Esophagus muscularis mucosa (tissue), 4 donors: ENCODE data around the gene ST6GALNAC6. TPM values are rescaled to one million over a fixed set of nuclear protein-coding genes. Genes with fewer than 3 reads are reported as not detected.

Experiments used
- DNase-seq: peaks from one replicate; pipeline ENCODE4 v3.0.0-alpha.2; 2017; ENCODE audit errors: extremely low spot score
- H3K27ac ChIP-seq, 4 donors: fragments of 200-600 bp; sonication (generic); replicated peaks in 1 of 4; 1 replicate in 3 of 4; 2 replicates in 1 of 4; pipeline ENCODE4 v1.5.1; 2016 to 2019; ENCODE audit warnings: mild to moderate bottlenecking in 1 of 4
- H3K27me3 ChIP-seq, 4 donors: fragments of 200-600 bp; sonication (generic); one replicate each; pipeline versions ENCODE4 v1.5.1 to v1.6.0; 2016 to 2019
- H3K36me3 ChIP-seq, 4 donors: fragments of 200-600 bp; sonication (generic); one replicate each; pipeline ENCODE4 v1.5.1; 2016 to 2019
- H3K4me1 ChIP-seq, 4 donors: fragments of 200-600 bp; sonication (generic); one replicate each; pipeline ENCODE4 v1.5.1; 2016 to 2019
- H3K4me3 ChIP-seq, 4 donors: fragments of 200-600 bp; sonication (generic); 1 replicate in 2 of 4; 2 replicates in 2 of 4; pipeline ENCODE4 v1.5.1; 2016 to 2019; ENCODE audit warnings: mild to moderate bottlenecking in 4 of 4, moderate library complexity in 1 of 4
- H3K9me3 ChIP-seq, 4 donors: fragments of 200-600 bp; sonication (generic); 1 replicate in 3 of 4; 2 replicates in 1 of 4; pipeline ENCODE4 v1.5.1; 2016 to 2019
- EP300 ChIP-seq: sonication (generic); formaldehyde crosslinking; IDR thresholded peaks from one replicate; pipeline ENCODE4 v1.6.1; 2017; ENCODE audit warnings: antibody characterized with exemption
- POLR2A ChIP-seq: fragments of 450-650 bp; IDR thresholded peaks from one replicate; pipeline ENCODE4 v1.6.1; 2017; ENCODE audit warnings: antibody characterized with exemption, moderate library complexity, mild to moderate bottlenecking, low read depth
- POLR2AphosphoS5 ChIP-seq, 2 donors: sonication (generic); formaldehyde crosslinking; IDR thresholded peaks; one replicate each; pipeline ENCODE4 v1.6.1; 2017; ENCODE audit warnings: antibody characterized with exemption in 2 of 2
- WGBS: methylation state at CpG from one replicate; pipeline ENCODE4 v1.1.5; 2018; 5-methylcytosine and 5-hydroxymethylcytosine counted together
- intact Hi-C: fragments of 100-400 bp; cut with DNase I; formaldehyde crosslinking; loops from one replicate; pipeline ENCODE4 v1.15.1; 2023
- total RNA-seq, 4 donors: library from RNA; depleted of rRNA; stranded (reverse); fragments of >200 nt; gene quantifications; one replicate each; pipeline versions ENCODE4 v1.1.0 to v1.2.1, GENCODE V29; 2016
- TF ChIP-seq, protein P1 (sequence below), 3 experiments: fragments of 200-600 bp in 2 of 3; fragments of 450-650 bp in 1 of 3; sonication (generic) in 2 of 3; IDR thresholded peaks; one replicate each; pipeline ENCODE4 v1.5.1; 2017 to 2019; ENCODE audit warnings: antibody characterized with exemption in 3 of 3, mild to moderate bottlenecking in 2 of 3, moderate library complexity in 1 of 3

Gene ST6GALNAC6
- total RNA-seq, 4 donors from 2014 or later: 95.9 to 169 (median 125) TPM

DNA sequence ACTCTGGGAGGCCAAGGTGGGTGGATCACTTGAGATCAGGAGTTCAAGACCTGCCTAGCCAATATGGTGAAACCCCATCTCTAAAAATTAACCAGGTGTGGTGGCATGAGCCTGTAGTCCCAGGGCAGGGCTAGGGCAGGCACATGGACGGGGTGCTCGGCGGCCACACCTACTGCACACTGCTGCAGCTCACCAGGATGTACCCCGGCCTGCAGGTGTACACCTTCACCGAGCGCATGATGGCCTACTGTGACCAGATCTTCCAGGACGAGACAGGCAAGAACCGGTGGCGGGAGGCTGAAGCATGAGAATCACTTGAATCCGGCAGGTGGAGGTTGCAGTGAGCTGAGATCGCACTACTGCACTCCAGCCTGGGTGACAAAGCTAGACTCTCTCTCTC, 14.3 kb upstream of the ST6GALNAC6 start:
- Histone ChIP-seq H3K27me3 (no peaks in the 10 kb centered on the region), H3K9me3 (no peaks in the 10 kb centered on the region), H3K4me1 (peaks cover 32 to 57% (median 43%) of the 10 kb centered on the region in 4 donors), H3K27ac (no peak overlapping the region), H3K4me3 (no peak overlapping the region), H3K36me3 (peaks cover 8 to 57% (median 52%) of the 10 kb centered on the region in 4 donors)
- DNase-seq: no peak
- 96% methylated on average over 11 of the region's 11 CpGs for WGBS
- TF ChIP-seq POLR2AphosphoS5 (IDR thresholded peaks at IDR 0.05): no peak
- TF ChIP-seq EP300: no peak
- TF ChIP-seq, protein P1, sequence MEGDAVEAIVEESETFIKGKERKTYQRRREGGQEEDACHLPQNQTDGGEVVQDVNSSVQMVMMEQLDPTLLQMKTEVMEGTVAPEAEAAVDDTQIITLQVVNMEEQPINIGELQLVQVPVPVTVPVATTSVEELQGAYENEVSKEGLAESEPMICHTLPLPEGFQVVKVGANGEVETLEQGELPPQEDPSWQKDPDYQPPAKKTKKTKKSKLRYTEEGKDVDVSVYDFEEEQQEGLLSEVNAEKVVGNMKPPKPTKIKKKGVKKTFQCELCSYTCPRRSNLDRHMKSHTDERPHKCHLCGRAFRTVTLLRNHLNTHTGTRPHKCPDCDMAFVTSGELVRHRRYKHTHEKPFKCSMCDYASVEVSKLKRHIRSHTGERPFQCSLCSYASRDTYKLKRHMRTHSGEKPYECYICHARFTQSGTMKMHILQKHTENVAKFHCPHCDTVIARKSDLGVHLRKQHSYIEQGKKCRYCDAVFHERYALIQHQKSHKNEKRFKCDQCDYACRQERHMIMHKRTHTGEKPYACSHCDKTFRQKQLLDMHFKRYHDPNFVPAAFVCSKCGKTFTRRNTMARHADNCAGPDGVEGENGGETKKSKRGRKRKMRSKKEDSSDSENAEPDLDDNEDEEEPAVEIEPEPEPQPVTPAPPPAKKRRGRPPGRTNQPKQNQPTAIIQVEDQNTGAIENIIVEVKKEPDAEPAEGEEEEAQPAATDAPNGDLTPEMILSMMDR (IDR thresholded peaks at IDR 0.05): no peak
- TF ChIP-seq POLR2A: no peak
- intact Hi-C loops: no loop called here

DNA sequence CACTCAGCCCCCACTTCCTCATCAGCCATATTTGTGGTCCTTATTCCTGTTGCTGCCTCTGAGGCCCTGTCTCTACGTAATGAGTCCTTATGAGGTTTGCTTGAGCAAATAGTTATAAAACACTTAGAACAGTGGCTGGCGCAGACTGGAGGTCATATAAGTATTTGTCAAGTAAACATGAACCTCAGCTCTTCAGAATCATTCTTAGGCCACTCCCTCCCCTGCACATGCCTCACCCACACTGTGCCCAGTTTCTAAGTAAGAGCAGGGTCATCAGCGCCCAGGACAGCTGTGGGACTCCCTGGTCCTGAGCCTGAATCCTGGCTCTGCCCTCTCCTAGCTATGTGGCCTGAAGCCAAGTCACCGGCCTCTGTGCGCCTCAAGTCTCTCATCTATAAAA, 13.5 kb upstream of the ST6GALNAC6 start:
- TF ChIP-seq EP300 (no peak), POLR2A (no peak), POLR2AphosphoS5 (IDR thresholded peaks at IDR 0.05) (no peak)
- TF ChIP-seq, protein P1 (IDR thresholded peaks at IDR 0.05): no peak
- WGBS: 96% methylated on average over 5 of the region's 5 CpGs
- peaks cover 8 to 65% (median 60%) of the 10 kb centered on the region in 4 donors for H3K36me3 ChIP-seq
- intact Hi-C loops: no loop called here
- H3K9me3 ChIP-seq: no peaks in the 10 kb centered on the region
- H3K27me3 ChIP-seq: no peaks in the 10 kb centered on the region
- no peak overlapping the region for H3K4me3 ChIP-seq
- H3K4me1 ChIP-seq: peaks cover 24 to 49% (median 35%) of the 10 kb centered on the region in 4 donors
- H3K27ac ChIP-seq: no peak overlapping the region
- DNase-seq: no peak

DNA sequence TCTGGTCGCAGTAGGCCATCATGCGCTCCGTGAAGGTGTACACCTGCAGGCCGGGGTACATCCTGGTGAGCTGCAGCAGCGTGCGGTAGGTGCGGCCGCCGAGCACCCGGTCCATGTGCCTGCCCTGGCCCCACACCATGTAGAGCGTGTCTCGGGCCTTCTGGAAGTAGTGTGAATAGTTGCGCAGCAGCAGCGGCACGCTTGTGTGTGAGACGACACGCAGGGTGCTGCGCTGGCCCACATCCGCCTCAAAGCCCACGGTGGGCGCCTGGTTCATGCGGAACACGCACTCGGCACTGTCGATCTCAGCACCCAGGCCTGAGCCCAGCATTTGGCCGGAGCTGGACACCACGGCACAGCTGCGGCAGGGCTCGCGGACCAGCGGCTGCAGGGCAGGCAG, 12.9 kb upstream of the ST6GALNAC6 start:
- peaks cover 8 to 69% (median 62%) of the 10 kb centered on the region in 4 donors for H3K36me3 ChIP-seq
- intact Hi-C loops: no loop called here
- no peak for DNase-seq
- no peaks in the 10 kb centered on the region for H3K27me3 ChIP-seq
- 97% methylated on average over 27 of the region's 31 CpGs for WGBS
- no peak overlapping the region for H3K27ac ChIP-seq
- no peak overlapping the region for H3K4me3 ChIP-seq
- peaks cover 18 to 43% (median 31%) of the 10 kb centered on the region in 4 donors for H3K4me1 ChIP-seq
- H3K9me3 ChIP-seq: no peaks in the 10 kb centered on the region
- no peak for TF ChIP-seq POLR2A
- no peak for TF ChIP-seq EP300
- TF ChIP-seq, protein P1 (IDR thresholded peaks at IDR 0.05): no peak
- no peak for TF ChIP-seq POLR2AphosphoS5 (IDR thresholded peaks at IDR 0.05)

DNA sequence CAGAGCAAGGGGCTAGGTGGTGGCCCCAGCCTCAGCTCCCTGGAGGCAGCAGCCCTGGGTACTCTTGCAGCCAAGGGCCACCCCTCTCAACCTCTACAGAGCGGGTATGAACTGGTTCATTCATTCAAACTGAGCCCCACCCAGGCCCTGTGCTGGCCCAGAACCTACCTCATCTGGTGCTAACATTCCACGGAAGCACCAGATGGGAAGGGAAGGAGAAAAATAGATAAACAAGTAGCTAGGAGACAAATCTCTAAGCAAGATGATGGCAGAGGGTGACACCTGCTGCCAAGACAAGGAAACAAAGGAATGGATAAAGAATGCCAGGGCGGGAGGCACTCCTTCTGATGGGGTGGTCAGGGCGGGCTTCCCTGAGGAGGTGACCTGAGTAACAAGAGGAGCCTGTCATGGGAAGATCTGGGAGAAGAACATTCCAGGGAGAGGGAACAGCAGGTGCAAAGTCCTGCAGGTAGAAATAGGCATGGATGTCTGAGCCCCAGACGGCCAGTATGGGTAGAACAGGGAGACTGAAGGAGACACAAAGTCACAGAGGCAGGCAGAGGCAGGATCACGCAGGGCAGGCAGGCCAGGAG, 11.3 kb upstream of the ST6GALNAC6 start:
- H3K36me3 ChIP-seq: peaks cover 8 to 69% (median 62%) of the 10 kb centered on the region in 4 donors
- WGBS: 76% methylated on average over 6 of the region's 6 CpGs

More for the DNA sequence above, 11.3 kb upstream of the ST6GALNAC6 start:
- intact Hi-C loops: no loop called here
- H3K27ac ChIP-seq: no peak overlapping the region
- H3K4me1 ChIP-seq: peaks cover 17 to 36% (median 35%) of the 10 kb centered on the region in 4 donors
- no peak overlapping the region for H3K4me3 ChIP-seq
- no peaks in the 10 kb centered on the region for H3K27me3 ChIP-seq
- DNase-seq: no peak
- H3K9me3 ChIP-seq: no peaks in the 10 kb centered on the region
- TF ChIP-seq POLR2AphosphoS5 (IDR thresholded peaks at IDR 0.05) (no peak), POLR2A (no peak), EP300 (no peak)
- TF ChIP-seq, protein P1 (IDR thresholded peaks at IDR 0.05): no peak
